ENCODE data around the gene NAALADL2.

Gene NAALADL2

GRCh38 chr3:175335229-175335628, 476.1 kb downstream of the NAALADL2 start:
- no peaks in the 10 kb centered on the region for H3K27me3 ChIP-seq (ENCODE audit: control insufficient read depth, insufficient read depth, low read length, poor library complexity, severe bottlenecking)
- WGBS, 2 experiments = 83 to 86% methylated on average over 2 of the region's 2 CpGs
- H3K27ac ChIP-seq (ENCODE audit: insufficient read depth, low read depth, low read length, poor library complexity, severe bottlenecking) = no peak overlapping the region
- H3K9me3 ChIP-seq (ENCODE audit: control insufficient read depth, low read length) = no peaks in the 10 kb centered on the region
- H3K36me3 ChIP-seq (ENCODE audit: control insufficient read depth, insufficient read depth, low read length) = no peaks in the 10 kb centered on the region
- H3K4me1 ChIP-seq (ENCODE audit: control insufficient read depth, insufficient read depth, low read length) = no peaks in the 10 kb centered on the region
- no peak overlapping the region for H3K4me3 ChIP-seq (ENCODE audit: insufficient read depth, low read depth, low read length)

GRCh38 chr3:175336406-175337133, 477.4 kb downstream of the NAALADL2 start:
- H3K36me3 ChIP-seq (ENCODE audit: control insufficient read depth, insufficient read depth, low read length) = no peaks in the 10 kb centered on the region
- 100% methylated on average over 1 to 2 of the region's 2 CpGs for WGBS, 2 experiments
- H3K27ac ChIP-seq (ENCODE audit: insufficient read depth, low read depth, low read length, poor library complexity, severe bottlenecking) = no peak overlapping the region
- H3K4me3 ChIP-seq (ENCODE audit: insufficient read depth, low read depth, low read length) = no peak overlapping the region
- no peaks in the 10 kb centered on the region for H3K4me1 ChIP-seq (ENCODE audit: control insufficient read depth, insufficient read depth, low read length)
- no peaks in the 10 kb centered on the region for H3K27me3 ChIP-seq (ENCODE audit: control insufficient read depth, insufficient read depth, low read length, poor library complexity, severe bottlenecking)
- no peaks in the 10 kb centered on the region for H3K9me3 ChIP-seq (ENCODE audit: control insufficient read depth, low read length)

GRCh38 chr3:175337631-175338030, 478.5 kb downstream of the NAALADL2 start:
- Histone ChIP-seq H3K9me3 (ENCODE audit: control insufficient read depth, low read length) (no peaks in the 10 kb centered on the region), H3K27ac (ENCODE audit: insufficient read depth, low read depth, low read length, poor library complexity, severe bottlenecking) (no peak overlapping the region), H3K4me3 (ENCODE audit: insufficient read depth, low read depth, low read length) (no peak overlapping the region), H3K27me3 (ENCODE audit: control insufficient read depth, insufficient read depth, low read length, poor library complexity, severe bottlenecking) (no peaks in the 10 kb centered on the region), H3K36me3 (ENCODE audit: control insufficient read depth, insufficient read depth, low read length) (no peaks in the 10 kb centered on the region), H3K4me1 (ENCODE audit: control insufficient read depth, insufficient read depth, low read length) (no peaks in the 10 kb centered on the region)
- 93 to 100% methylated on average over 2 of the region's 2 CpGs for WGBS, 2 experiments

- H3K36me3 ChIP-seq (ENCODE audit: control insufficient read depth, insufficient read depth, low read length) = no peaks in the 10 kb centered on the region
- WGBS, 2 experiments = 90 to 92% methylated on average over 6 to 7 of the region's 7 CpGs
- no peaks in the 10 kb centered on the region for H3K27me3 ChIP-seq (ENCODE audit: control insufficient read depth, insufficient read depth, low read length, poor library complexity, severe bottlenecking)
- H3K4me1 ChIP-seq (ENCODE audit: control insufficient read depth, insufficient read depth, low read length) = no peaks in the 10 kb centered on the region
- H3K9me3 ChIP-seq (ENCODE audit: control insufficient read depth, low read length) = no peaks in the 10 kb centered on the region
- no peak overlapping the region for H3K27ac ChIP-seq (ENCODE audit: insufficient read depth, low read depth, low read length, poor library complexity, severe bottlenecking)
- H3K4me3 ChIP-seq (ENCODE audit: insufficient read depth, low read depth, low read length) = no peak overlapping the region
Observed at GRCh38 chr3:175338775-175339535, 479.8 kb downstream of the NAALADL2 start.

GRCh38 chr3:175340338-175341015, 481.3 kb downstream of the NAALADL2 start:
- Histone ChIP-seq H3K4me1 (ENCODE audit: control insufficient read depth, insufficient read depth, low read length) (no peaks in the 10 kb centered on the region), H3K9me3 (ENCODE audit: control insufficient read depth, low read length) (no peaks in the 10 kb centered on the region), H3K36me3 (ENCODE audit: control insufficient read depth, insufficient read depth, low read length) (no peaks in the 10 kb centered on the region), H3K4me3 (ENCODE audit: insufficient read depth, low read depth, low read length) (no peak overlapping the region), H3K27me3 (ENCODE audit: control insufficient read depth, insufficient read depth, low read length, poor library complexity, severe bottlenecking) (no peaks in the 10 kb centered on the region), H3K27ac (ENCODE audit: insufficient read depth, low read depth, low read length, poor library complexity, severe bottlenecking) (no peak overlapping the region)
- WGBS, 2 experiments = 91 to 96% methylated on average over 2 of the region's 2 CpGs

- H3K27me3 ChIP-seq (ENCODE audit: control insufficient read depth, insufficient read depth, low read length, poor library complexity, severe bottlenecking) = no peaks in the 10 kb centered on the region
- H3K36me3 ChIP-seq (ENCODE audit: control insufficient read depth, insufficient read depth, low read length) = no peaks in the 10 kb centered on the region
- H3K9me3 ChIP-seq (ENCODE audit: control insufficient read depth, low read length) = no peaks in the 10 kb centered on the region
- H3K4me1 ChIP-seq (ENCODE audit: control insufficient read depth, insufficient read depth, low read length) = no peaks in the 10 kb centered on the region
- no peak overlapping the region for H3K4me3 ChIP-seq (ENCODE audit: insufficient read depth, low read depth, low read length)
- H3K27ac ChIP-seq (ENCODE audit: insufficient read depth, low read depth, low read length, poor library complexity, severe bottlenecking) = no peak overlapping the region
- WGBS, 2 experiments = 83 to 89% methylated on average over 1 of the region's 3 CpGs
Observed at GRCh38 chr3:175342196-175342595, 483.1 kb downstream of the NAALADL2 start.

GRCh38 chr3:175343946-175344345, 484.8 kb downstream of the NAALADL2 start:
- Histone ChIP-seq H3K36me3 (ENCODE audit: control insufficient read depth, insufficient read depth, low read length) (no peaks in the 10 kb centered on the region), H3K27ac (ENCODE audit: insufficient read depth, low read depth, low read length, poor library complexity, severe bottlenecking) (no peak overlapping the region), H3K4me1 (ENCODE audit: control insufficient read depth, insufficient read depth, low read length) (no peaks in the 10 kb centered on the region), H3K4me3 (ENCODE audit: insufficient read depth, low read depth, low read length) (no peak overlapping the region), H3K27me3 (ENCODE audit: control insufficient read depth, insufficient read depth, low read length, poor library complexity, severe bottlenecking) (no peaks in the 10 kb centered on the region), H3K9me3 (ENCODE audit: control insufficient read depth, low read length) (no peaks in the 10 kb centered on the region)
- WGBS, 2 experiments = 67 to 71% methylated on average over 3 of the region's 3 CpGs

GRCh38 chr3:175346573-175347356, 487.6 kb downstream of the NAALADL2 start:
- Histone ChIP-seq H3K4me1 (ENCODE audit: control insufficient read depth, insufficient read depth, low read length) (no peaks in the 10 kb centered on the region), H3K27ac (ENCODE audit: insufficient read depth, low read depth, low read length, poor library complexity, severe bottlenecking) (no peak overlapping the region), H3K36me3 (ENCODE audit: control insufficient read depth, insufficient read depth, low read length) (no peaks in the 10 kb centered on the region), H3K27me3 (ENCODE audit: control insufficient read depth, insufficient read depth, low read length, poor library complexity, severe bottlenecking) (no peaks in the 10 kb centered on the region), H3K9me3 (ENCODE audit: control insufficient read depth, low read length) (no peaks in the 10 kb centered on the region), H3K4me3 (ENCODE audit: insufficient read depth, low read depth, low read length) (no peak overlapping the region)
- WGBS, 2 experiments = 90 to 92% methylated on average over 8 of the region's 8 CpGs

- Histone ChIP-seq H3K27ac (ENCODE audit: insufficient read depth, low read depth, low read length, poor library complexity, severe bottlenecking) (no peak overlapping the region), H3K4me3 (ENCODE audit: insufficient read depth, low read depth, low read length) (no peak overlapping the region), H3K36me3 (ENCODE audit: control insufficient read depth, insufficient read depth, low read length) (no peaks in the 10 kb centered on the region), H3K27me3 (ENCODE audit: control insufficient read depth, insufficient read depth, low read length, poor library complexity, severe bottlenecking) (no peaks in the 10 kb centered on the region), H3K4me1 (ENCODE audit: control insufficient read depth, insufficient read depth, low read length) (no peaks in the 10 kb centered on the region), H3K9me3 (ENCODE audit: control insufficient read depth, low read length) (no peaks in the 10 kb centered on the region)
- WGBS, 2 experiments = 91 to 100% methylated on average over 2 of the region's 2 CpGs
Observed at GRCh38 chr3:175349168-175349567, 490.0 kb downstream of the NAALADL2 start.
